HepG2 (cell line): Measurements from ENCODE around the gene YWHAQ. TPM values are rescaled to one million over a fixed set of nuclear protein-coding genes. Genes with fewer than 3 reads are reported as not detected.

ENCODE experiments used
- AGO2 ChIP-seq: fragments of 200-400 bp; formaldehyde crosslinking; optimal IDR thresholded peaks from 2 replicates; pipeline ENCODE3; 2017; ENCODE audit warnings: mild to moderate bottlenecking, low read depth, low read length, moderate library complexity
- FOSL1 ChIP-seq: sonication (generic); formaldehyde crosslinking; IDR thresholded peaks from 2 replicates; pipeline ENCODE4 v1.9.0; 2021; ENCODE audit warnings: missing genetic modification reagents, borderline replicate concordance
- NFIB ChIP-seq: sonication (generic); formaldehyde crosslinking; IDR thresholded peaks from 2 replicates; pipeline ENCODE4 v1.9.0; 2021; ENCODE audit warnings: missing genetic modification reagents, mild to moderate bottlenecking, borderline replicate concordance
- ZBTB40 ChIP-seq, 2 experiments: fragments of 450-650 bp in 1 of 2; sonication (generic) in 1 of 2; formaldehyde crosslinking in 1 of 2; IDR thresholded peaks; 2 replicates each; pipeline versions ENCODE4 v1.6.1 to v1.8.0; 2016 to 2022; ENCODE audit warnings: antibody characterized with exemption in 1 of 2, mild to moderate bottlenecking in 1 of 2, missing genetic modification reagents in 1 of 2
- polyA plus RNA-seq, 8 experiments: library from polyadenylated mRNA; depleted of rRNA in 3 of 8; stranded (reverse) in 7 of 8; unstranded in 1 of 8; fragments of >200 nt; fragmentation: Illumina TruSeq in 4 of 8; extraction: Trizol in 4 of 8; gene quantifications; 2 replicates each; pipeline versions ENCODE4 v1.2.1 to v1.2.3, GENCODE V29; 2011 to 2016; ENCODE audit warnings: low read depth in 4 of 8, missing spikeins in 1 of 8, mixed read lengths in 1 of 8; ENCODE audit not compliant: insufficient read depth in 1 of 8
- total RNA-seq, 5 experiments: library from RNA; depleted of rRNA; stranded (reverse); fragments of >200 nt; fragmentation: Illumina TruSeq; extraction: Trizol; gene quantifications; 2 replicates each; pipeline ENCODE4 v1.2.3, GENCODE V29; 2016; ENCODE audit warnings: low read depth in 1 of 5

The YWHAQ gene
- total and polyA plus RNA-seq, 2 of the 13 experiments (the other 11 are each of a cell fraction or from before 2014, with no cell fraction given): 160 to 304 TPM

- TF ChIP-seq ZBTB40 (IDR thresholded peaks at IDR 0.05) (no peak), ZBTB40 (CRISPR knock-in tag; IDR thresholded peaks at IDR 0.05) (no peak), FOSL1 (CRISPR knock-in tag) (no peak), NFIB (CRISPR knock-in tag) (no peak), AGO2 (no peak)
Observed at GRCh38 chr2:9639740-9640343, 9.0 kb upstream of the YWHAQ start (continued).
